ENCODE data around the gene DRC7.

The DRC7 gene

GRCh38 chr16:57694725-57695679 lies at the start of gene DRC7:
TSS of gene DRC7 (plus strand) at chr16:57694806. CDS start at chr16:57697950, 3,144 bp downstream.
- Histone ChIP-seq H3K4me3 (peak within 1 kb of the TSS; percentile 54), H3K27ac (no peak within 1 kb of the TSS)
- TF ChIP-seq, protein P1, sequence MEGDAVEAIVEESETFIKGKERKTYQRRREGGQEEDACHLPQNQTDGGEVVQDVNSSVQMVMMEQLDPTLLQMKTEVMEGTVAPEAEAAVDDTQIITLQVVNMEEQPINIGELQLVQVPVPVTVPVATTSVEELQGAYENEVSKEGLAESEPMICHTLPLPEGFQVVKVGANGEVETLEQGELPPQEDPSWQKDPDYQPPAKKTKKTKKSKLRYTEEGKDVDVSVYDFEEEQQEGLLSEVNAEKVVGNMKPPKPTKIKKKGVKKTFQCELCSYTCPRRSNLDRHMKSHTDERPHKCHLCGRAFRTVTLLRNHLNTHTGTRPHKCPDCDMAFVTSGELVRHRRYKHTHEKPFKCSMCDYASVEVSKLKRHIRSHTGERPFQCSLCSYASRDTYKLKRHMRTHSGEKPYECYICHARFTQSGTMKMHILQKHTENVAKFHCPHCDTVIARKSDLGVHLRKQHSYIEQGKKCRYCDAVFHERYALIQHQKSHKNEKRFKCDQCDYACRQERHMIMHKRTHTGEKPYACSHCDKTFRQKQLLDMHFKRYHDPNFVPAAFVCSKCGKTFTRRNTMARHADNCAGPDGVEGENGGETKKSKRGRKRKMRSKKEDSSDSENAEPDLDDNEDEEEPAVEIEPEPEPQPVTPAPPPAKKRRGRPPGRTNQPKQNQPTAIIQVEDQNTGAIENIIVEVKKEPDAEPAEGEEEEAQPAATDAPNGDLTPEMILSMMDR (IDR thresholded peaks at IDR 0.05) = no peak
- peak; percentile 69 for DNase-seq (ENCODE audit: low spot score)

DNA sequence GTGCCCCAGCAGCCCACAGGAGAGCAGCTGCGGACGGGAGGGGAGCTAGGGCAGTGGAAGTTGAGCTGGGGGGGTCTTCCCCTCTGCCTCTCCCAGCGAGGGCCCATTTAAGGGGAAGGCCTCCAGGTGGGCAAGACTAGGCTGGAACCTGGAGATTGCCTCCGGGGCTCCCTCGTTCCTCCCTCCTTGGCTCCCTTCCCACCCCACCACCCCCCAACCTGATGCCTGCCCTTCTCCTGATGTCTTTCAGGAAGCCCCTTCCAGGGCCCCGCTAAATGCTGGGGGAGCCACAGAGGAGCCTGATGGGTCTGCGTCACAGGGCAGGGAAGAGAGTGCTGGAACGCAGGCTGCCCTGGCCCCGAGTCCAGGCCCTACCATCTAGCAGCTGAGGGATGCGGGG lies 49.4 kb upstream of the DRC7 start:
- no peak for DNase-seq (ENCODE audit: low spot score)
- TF ChIP-seq, protein P1 (IDR thresholded peaks at IDR 0.05) = no peak
- no peak overlapping the region for H3K4me3 ChIP-seq
- peak overlapping the region in 1 of 2 donors; percentile 33 for H3K27ac ChIP-seq

GRCh38 chr16:57645691-57646387 lies 48.8 kb upstream of the DRC7 start:
- H3K27ac ChIP-seq = peak overlapping the region in 1 of 2 donors; percentile 33
- DNase-seq (ENCODE audit: low spot score) = no peak
- TF ChIP-seq, protein P1 (IDR thresholded peaks at IDR 0.05) = no peak
- no peak overlapping the region for H3K4me3 ChIP-seq

DNA sequence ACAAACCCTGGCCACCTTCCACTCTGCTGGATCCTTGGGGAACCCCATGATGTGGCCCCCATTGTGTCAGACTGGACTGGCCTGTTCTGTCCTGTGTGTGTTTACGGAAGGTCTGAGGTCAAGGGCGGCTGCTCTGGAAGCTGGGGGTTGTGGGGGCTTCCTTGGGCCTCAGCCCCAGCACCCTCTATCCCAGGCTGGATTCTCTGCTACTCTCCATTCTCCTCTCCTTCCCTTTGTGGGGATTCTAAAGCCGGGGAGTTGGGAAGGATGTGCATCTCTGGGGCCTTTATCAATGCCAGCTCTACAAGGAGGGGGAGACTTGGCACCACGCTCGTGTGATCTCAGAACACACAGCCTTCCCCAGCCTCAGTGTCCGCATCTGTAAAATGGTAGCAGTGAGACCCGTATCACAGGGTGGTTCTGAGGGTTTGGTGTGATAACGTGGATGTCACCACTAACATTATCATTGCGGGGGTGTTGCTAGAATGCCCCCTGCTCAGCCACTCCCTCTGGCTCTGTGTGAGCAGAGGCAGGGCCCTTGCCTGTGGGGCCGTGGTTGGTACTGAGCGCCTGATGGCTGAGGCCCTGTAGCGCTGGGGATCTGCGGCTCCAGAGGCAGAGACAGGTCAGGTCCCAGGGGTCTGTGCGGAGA lies 48.1 kb upstream of the DRC7 start:
- no peak overlapping the region for H3K4me3 ChIP-seq
- TF ChIP-seq, protein P1 (IDR thresholded peaks at IDR 0.05) = no peak
- DNase-seq (ENCODE audit: low spot score) = no peak
- peak overlapping the region in 1 of 2 donors; percentile 33 for H3K27ac ChIP-seq

- no peak for DNase-seq (ENCODE audit: low spot score)
- TF ChIP-seq, protein P1 (IDR thresholded peaks at IDR 0.05) = no peak
- Histone ChIP-seq H3K4me3 (no peak overlapping the region), H3K27ac (peak overlapping the region in 1 of 2 donors; percentile 33)
Observed at GRCh38 chr16:57647136-57647875, 47.3 kb upstream of the DRC7 start.

- H3K27ac ChIP-seq = peak overlapping the region in 1 of 2 donors; percentile 33
- TF ChIP-seq, protein P1 (IDR thresholded peaks at IDR 0.05) = no peak
- DNase-seq (ENCODE audit: low spot score) = no peak
- H3K4me3 ChIP-seq = no peak overlapping the region
Observed at GRCh38 chr16:57648125-57648524, 46.5 kb upstream of the DRC7 start.
